ENCODE measurements around the gene GRID2. TPM values are rescaled to one million over a fixed set of nuclear protein-coding genes. Genes with fewer than 3 reads are reported as not detected.

Gene GRID2
- total and polyA plus RNA-seq, 2 of the 4 experiments (the other 2 are of a cell fraction): under 0.01 TPM; not detected in 1

- no peak overlapping the region for H3K4me3 ChIP-seq (ENCODE audit: insufficient read depth, low read depth, low read length)
- H3K23ac ChIP-seq (ENCODE audit: low read depth, low read length): no peak overlapping the region
- H4K5ac ChIP-seq (ENCODE audit: low read depth, low read length): no peak overlapping the region
- no peaks in the 10 kb centered on the region for H3K9me1 ChIP-seq (ENCODE audit: insufficient read depth, low read length)
- no peak overlapping the region for H3K4ac ChIP-seq (ENCODE audit: low read depth, low read length)
- H3K9me3 ChIP-seq (ENCODE audit: control insufficient read depth, insufficient read depth, low read length): no peaks in the 10 kb centered on the region
- H3K14ac ChIP-seq (replicated peaks; ENCODE audit: low read depth, low read length): no peak overlapping the region
- in situ Hi-C loops (cut with MboI; ENCODE audit: low sequenced_read_pairs): loop anchor here (25.0 kb wide), 1 partner anchor 1970 kb away; no protein-coding TSS in a partner anchor
- H3K56ac ChIP-seq (ENCODE audit: extremely low read depth, insufficient read depth, low read length): no peak overlapping the region
- H4K20me1 ChIP-seq (ENCODE audit: insufficient read depth, low read length): no peaks in the 10 kb centered on the region
- H3K27me3 ChIP-seq (ENCODE audit: control insufficient read depth, insufficient read depth, low read length): no peaks in the 10 kb centered on the region
- TF ChIP-seq MXI1 (IDR thresholded peaks at IDR 0.05; ENCODE audit: borderline replicate concordance, low read depth, low read length) (no peak), FOS (IDR thresholded peaks at IDR 0.05; ENCODE audit: low read depth, low read length) (no peak), BHLHE40 (IDR thresholded peaks at IDR 0.05; ENCODE audit: low read depth, low read length) (no peak), RFX5 (IDR thresholded peaks at IDR 0.05; ENCODE audit: low read depth, low read length) (no peak), MAFK (IDR thresholded peaks at IDR 0.05; ENCODE audit: low read depth, low read length) (no peak), CEBPB (IDR thresholded peaks at IDR 0.05; ENCODE audit: low read depth, low read length) (no peak), CHD1 (IDR thresholded peaks at IDR 0.05; ENCODE audit: low read depth, low read length) (no peak), RCOR1 (IDR thresholded peaks at IDR 0.05; ENCODE audit: insufficient replicate concordance, low read length) (no peak)
- DNase-seq (no peak), ATAC-seq (ENCODE audit: low read depth) (no peak)
- intact Hi-C loops (cut with micrococcal nuclease): no loop called here
- no peak overlapping the region for H2BK5ac ChIP-seq (ENCODE audit: low read depth, low read length, poor library complexity, severe bottlenecking)
- no peak overlapping the region for H2AK5ac ChIP-seq (ENCODE audit: low read depth, low read length)
- no peak overlapping the region for H2BK15ac ChIP-seq (ENCODE audit: low read depth, low read length)
- ChIA-PET CTCF (no interaction called here), POLR2A (ENCODE audit: unreplicated experiment) (no interaction called here)
- no peak overlapping the region for H3K18ac ChIP-seq (ENCODE audit: low read depth, low read length)
- no peaks in the 10 kb centered on the region for H3K36me3 ChIP-seq (ENCODE audit: control insufficient read depth, insufficient read depth, low read length)
- H3K27ac ChIP-seq (ENCODE audit: insufficient read depth, low read length): no peak overlapping the region
- H3K4me2 ChIP-seq (ENCODE audit: low read depth, low read length): no peak overlapping the region
- no CpG with 5 or more reads among the region's 1 CpG for WGBS, 2 experiments (ENCODE audit: extremely low coverage in 2 of 2, insufficient read length in 1 of 2)
- no peaks in the 10 kb centered on the region for H3K4me1 ChIP-seq (ENCODE audit: control insufficient read depth, insufficient read depth, low read length)
- dilution Hi-C loops (cut with HindIII; ENCODE audit: low sequenced_read_pairs, unreplicated experiment): no loop called here
- no peak overlapping the region for H4K8ac ChIP-seq (ENCODE audit: low read depth in 2 of 2, low read length in 2 of 2)
- no peak overlapping the region for H2AK9ac ChIP-seq (replicated peaks; ENCODE audit: low read depth, low read length, poor library complexity)
- no peaks in the 10 kb centered on the region for H3K79me1 ChIP-seq (ENCODE audit: low read depth in 1 of 2, low read length in 2 of 2)
- H4K91ac ChIP-seq (ENCODE audit: insufficient read depth, low read depth, low read length): no peak overlapping the region
- no peak overlapping the region for H2AFZ ChIP-seq (replicated peaks; ENCODE audit: low read length, poor library complexity)
- H3K9ac ChIP-seq (ENCODE audit: low read depth, low read length): no peak overlapping the region
- H2BK20ac ChIP-seq (ENCODE audit: low read depth, low read length): no peak overlapping the region
- BruUV-seq (replicated peaks): no TSS peak
- no peak overlapping the region for H2BK120ac ChIP-seq (ENCODE audit: low read depth, low read length)
Measured at GRCh38 chr4:92382128-92382527, 78.4 kb downstream of the GRID2 start.
